Erythroblast (primary cell): ENCODE measurements around the gene POLD1.

Experiments used
- DNase-seq, 2 experiments: peaks; one replicate each; lab custom pipeline; 2025; lab: John Stamatoyannopoulos, UW
- GATA1 ChIP-seq: IDR thresholded peaks from 2 replicates; pipeline ENCODE4 v1.6.1; 2011; ENCODE audit warnings: low read depth, mild to moderate bottlenecking, control low read depth, low read length, moderate library complexity
- POLR2A ChIP-seq: IDR thresholded peaks from 2 replicates; pipeline ENCODE4 v1.6.1; 2011; ENCODE audit warnings: mild to moderate bottlenecking, low read length

POLD1 gene

DNA sequence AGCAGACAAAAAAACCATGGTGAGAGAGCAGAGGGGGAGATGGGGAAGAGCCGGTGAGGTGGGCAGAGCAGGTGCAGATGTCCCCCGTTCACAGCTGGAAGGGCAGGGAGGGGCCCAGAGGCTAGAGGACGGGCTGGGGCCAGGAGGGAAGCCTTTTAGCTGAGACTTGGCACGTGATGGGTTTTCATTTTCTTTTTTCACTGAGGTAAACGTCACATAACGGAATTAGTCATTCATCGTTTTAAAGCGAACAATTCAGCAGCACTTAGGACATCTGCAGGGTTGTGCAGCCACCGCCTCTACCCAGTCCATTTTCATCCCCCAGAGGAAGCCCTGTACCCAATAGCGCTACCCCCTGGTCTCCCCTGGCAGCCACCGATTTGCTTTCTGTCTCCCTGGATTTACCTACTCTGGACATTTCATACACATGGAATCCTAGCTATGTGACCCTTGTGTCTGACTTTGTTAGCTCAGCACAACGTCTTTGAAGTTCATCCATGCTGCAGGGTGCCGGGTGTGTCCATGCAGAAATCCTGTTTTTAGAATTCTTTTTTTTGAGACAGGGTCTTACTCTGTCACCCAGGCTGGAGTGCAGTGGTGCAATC lies 76.1 kb downstream of the POLD1 start:
- DNase-seq, result no peak
- TF ChIP-seq POLR2A (no peak), GATA1 (no peak)

DNA sequence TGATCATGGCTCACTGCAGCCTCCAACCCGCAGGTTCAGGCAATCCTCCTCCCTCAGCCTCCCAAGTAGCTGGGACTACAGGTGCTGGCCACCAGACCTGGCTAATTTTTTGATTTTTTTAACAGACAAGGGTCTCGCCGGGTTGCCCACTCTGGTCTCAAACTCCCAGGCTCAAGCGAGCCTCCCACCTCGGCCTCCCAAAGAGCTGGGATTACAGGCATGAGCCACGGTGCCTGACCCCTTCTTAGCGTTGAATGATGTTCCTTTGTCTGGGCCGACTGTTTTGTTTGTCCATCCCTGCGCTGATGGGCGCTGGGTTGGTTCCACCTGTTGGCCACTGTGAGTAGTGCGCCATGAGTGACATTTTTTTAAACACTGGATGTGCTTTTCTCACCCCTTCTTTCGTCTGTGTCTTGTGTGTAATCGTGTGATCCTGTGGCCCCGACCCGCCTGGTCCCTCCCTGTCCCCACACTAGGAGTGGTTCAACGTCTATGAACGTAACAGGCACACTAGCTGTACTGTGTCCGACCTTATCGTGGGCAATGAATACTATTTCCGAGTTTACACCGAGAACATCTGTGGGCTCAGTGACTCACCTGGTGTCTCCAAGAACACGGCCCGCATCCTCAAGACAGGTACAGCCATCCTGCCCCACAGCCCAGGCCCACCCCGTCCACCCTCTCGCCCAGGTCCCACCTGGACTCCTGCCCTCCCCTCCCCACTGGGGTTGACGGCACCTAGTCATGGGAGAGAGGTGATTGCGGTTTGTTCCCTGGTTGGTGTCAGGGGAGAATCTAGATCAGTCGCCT lies 77.1 kb downstream of the POLD1 start:
- no peak for TF ChIP-seq POLR2A
- TF ChIP-seq GATA1, result no peak
- peak; percentile 64 to 72 for DNase-seq

DNA sequence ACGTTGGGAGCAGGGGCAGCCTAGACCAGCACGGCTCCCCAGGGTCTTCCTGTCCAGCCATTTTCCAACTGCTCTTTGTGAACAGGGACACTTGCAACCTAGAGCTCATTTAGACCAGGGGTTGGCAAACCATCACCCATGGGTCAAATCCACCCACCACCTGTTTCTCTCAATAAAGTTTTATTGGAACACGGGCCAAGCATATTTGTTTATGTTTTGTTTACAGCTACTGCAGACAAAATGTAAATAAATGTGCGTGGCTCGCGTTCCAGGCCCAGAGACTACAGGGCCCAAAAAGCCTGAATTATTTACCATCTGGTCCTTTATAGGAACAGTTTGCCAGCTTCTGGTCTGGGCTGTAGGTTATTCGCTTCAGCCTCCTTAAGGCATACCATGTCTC lies 78.8 kb downstream of the POLD1 start:
- TF ChIP-seq POLR2A (no peak), GATA1 (no peak)
- DNase-seq, result no peak

DNA sequence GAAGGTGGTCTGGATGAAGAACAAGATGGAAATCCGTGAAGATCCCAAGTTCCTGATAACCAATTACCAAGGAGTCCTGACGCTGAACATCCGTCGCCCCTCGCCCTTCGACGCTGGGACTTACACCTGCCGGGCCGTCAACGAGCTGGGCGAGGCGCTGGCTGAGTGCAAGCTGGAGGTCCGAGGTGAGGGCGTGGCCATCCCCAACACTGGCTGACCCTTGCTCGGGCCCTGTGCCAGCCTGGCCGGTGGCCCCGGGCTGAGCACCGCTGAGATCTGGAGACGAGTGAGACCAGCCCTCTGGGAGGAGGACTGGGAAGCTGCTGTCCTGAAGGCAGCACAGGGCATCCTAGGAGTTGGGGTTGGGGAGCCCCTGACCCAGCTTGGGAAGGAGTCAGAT lies 80.2 kb downstream of the POLD1 start:
- TF ChIP-seq POLR2A, result no peak
- no peak for TF ChIP-seq GATA1
- DNase-seq, result no peak

DNA sequence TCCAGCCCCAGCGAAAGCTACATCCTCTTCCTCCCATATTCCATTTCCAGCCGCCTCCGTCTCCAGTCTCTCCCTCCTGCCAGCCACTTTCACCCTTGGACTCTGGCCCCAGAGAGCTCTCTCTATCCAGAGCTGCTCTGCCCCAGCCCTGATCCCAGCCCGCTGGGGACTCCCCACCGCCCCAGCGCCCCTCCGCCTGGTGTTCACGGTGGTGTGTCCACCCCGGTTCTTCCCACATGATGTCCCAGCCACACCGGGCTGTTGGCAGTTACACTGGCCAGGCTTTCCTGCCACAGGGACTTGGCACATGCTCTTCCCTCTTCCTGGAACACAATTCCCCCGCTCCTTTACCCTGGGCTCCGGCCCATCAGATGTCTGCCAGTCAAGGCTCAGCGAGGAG lies 80.9 kb downstream of the POLD1 start:
- no peak for DNase-seq
- TF ChIP-seq POLR2A, result no peak

DNA sequence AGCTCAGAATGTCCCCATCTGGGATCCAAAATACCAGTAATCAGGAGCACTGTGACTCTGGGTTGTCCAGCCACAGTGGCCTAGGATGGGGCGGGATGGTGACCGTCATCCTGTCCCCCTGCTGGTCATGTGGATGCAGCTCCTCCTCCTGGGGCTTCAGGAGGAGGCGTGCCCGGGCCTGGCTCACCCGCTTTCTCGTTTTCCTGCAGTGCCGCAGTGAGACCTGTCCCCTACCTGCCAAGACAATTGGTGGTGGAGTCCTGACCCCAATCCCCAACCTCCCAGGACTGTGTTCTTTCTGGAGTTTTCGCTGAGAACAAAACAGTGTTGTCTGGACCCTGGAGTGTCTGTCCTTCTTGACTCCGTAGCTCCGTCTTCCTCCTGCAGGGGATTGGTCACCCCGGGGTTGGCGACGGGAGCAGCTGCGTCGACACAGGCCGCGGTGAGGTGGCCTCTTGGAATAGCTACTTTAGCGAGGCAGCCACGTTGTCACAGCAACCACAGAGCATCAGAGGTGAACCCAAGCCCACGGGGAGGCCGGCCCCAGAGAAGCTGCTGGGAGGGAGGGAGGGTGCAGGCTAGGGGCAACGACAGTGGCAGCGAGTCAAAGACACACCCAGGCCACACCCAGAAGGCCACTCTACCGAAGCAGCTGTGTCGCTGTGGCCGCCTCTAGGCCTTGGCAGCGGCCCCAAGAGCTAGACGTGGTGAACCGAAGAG lies 82.0 kb downstream of the POLD1 start:
- no peak for TF ChIP-seq GATA1
- no peak for TF ChIP-seq POLR2A
- DNase-seq, result peak; percentile 77 to 81

DNA sequence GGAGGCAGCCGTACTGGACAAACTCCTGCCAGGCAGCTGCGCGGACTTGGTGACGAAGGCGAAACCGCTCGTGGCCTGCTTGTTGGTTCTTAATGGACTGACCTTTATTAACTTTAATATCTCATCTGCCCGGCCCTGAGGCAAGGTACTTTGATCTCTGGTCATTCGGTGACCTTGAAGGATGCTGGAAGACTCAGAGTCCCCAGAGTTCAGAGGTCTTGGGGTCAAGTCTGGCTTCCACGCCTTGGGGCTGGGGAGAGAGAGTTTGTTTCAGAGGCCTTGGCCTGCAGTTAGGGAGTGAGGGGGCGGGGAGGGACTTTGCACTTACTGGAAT lies 82.5 kb downstream of the POLD1 start:
- TF ChIP-seq POLR2A (no peak), GATA1 (no peak)
- no peak for DNase-seq

DNA sequence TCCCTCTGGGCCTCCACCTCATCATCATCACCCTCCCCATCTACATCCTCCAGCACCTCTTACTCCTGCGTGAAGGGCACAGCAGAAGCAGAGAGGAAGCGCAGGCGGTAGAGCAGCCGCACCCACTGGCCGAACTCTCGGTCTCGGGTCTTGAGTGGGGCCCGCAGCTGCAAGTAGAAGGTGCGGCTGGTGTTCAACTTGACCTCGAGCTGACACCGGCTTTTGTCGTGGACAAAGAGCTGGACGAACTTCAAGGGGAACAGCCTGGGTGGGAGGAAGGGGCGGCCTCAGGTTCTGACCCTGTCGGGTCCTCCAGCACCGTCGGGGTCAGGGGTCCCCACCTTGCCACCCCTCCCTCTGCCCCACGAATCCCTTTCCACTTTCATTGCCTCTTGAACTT lies 83.4 kb downstream of the POLD1 start:
- TF ChIP-seq POLR2A (no peak), GATA1 (no peak)
- no peak for DNase-seq
